ENCODE data around the gene HEY2.

HEY2 gene

DNA sequence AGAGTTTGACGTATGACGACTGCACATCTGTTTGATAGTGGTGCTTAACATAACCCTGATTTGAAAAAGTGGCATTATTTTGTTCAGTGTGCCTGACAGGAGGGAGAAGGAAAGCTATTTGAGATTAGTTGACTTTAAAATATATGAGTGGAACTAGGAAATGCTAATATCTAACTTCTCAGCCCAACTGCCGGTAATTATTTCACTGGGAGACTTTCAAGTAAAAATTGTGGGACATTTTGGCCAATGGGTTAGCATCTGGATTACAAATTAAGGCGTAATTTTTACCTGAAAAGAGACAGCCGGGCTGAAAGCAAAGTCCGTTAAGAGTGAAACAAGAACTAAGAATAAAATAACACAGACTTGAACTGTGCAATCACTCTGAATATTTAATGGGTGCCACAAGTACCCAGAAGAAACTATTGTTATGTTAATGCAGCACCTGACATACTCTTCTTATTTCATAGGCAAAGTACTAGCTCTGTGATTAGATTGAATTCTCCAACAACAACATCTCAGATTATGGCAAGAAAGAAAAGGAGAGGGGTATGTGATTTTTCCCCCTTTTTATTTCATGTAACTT lies 2.0 kb downstream of the HEY2 start:
- Histone ChIP-seq H3K4me2 (ENCODE audit: low read depth, low read length) (peak overlapping the region; percentile 86), H3K27me3 (replicated peaks; ENCODE audit: insufficient read depth, low read length) (no peaks in the 10 kb centered on the region), H3K9me2 (replicated peaks; ENCODE audit: insufficient read depth, low read length) (no peaks in the 10 kb centered on the region), H2AFZ (ENCODE audit: low read length) (peak overlapping the region; percentile 6; the same call in 1 of the 2 replicates), H3K27ac (ENCODE audit: low read length) (peak overlapping the region; percentile 50; the same call in 1 of the 2 replicates), H3K4me1 (ENCODE audit: low read length) (peaks cover 6% of the 10 kb centered on the region; the same call in 1 of the 2 replicates), H3F3A (ENCODE audit: insufficient read depth, low read length) (peaks cover 41% of the 10 kb centered on the region), H3K4me3 (ENCODE audit: low read length) (peak overlapping the region; percentile 90), H3K36me3 (replicated peaks; ENCODE audit: insufficient read depth, low read length) (no peaks in the 10 kb centered on the region), H3K9ac (ENCODE audit: low read length) (peak overlapping the region; percentile 78; the same call in 1 of the 2 replicates), H3K79me2 (ENCODE audit: low read length) (no peaks in the 10 kb centered on the region), H4K20me1 (ENCODE audit: insufficient read depth, low read length) (no peaks in the 10 kb centered on the region), H3K9me3 (replicated peaks; ENCODE audit: insufficient read depth, low read length) (no peaks in the 10 kb centered on the region)
- no peak for DNase-seq
- no peak for TF ChIP-seq CTCF (IDR thresholded peaks at IDR 0.05; ENCODE audit: low read length)
- no peak for TF ChIP-seq EZH2 (optimal IDR thresholded peaks at IDR 0.05; ENCODE audit: low read depth, low read length)
- TF ChIP-seq EZH2phosphoT487 (IDR thresholded peaks at IDR 0.05; ENCODE audit: low read length) = no peak

DNA sequence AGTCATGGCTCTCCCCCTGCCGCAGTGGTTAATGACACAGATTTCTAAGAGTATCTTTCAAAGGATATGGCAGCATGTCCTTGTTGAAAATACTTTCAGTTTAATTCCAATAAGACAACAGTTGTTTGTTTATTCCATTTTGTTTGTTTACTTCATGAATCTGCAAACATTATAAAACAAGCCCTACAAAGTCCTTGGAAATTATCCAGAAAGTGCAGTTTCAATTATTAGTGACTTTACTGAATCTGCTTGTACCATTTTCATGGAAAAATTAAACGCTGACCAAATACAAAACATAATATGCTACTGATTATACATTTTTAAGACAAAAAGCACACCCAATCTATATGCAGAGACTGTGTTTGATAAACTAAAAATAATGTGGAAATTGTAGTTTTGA lies 3.3 kb downstream of the HEY2 start:
- Histone ChIP-seq H3K36me3 (replicated peaks; ENCODE audit: insufficient read depth, low read length) (no peaks in the 10 kb centered on the region), H2AFZ (ENCODE audit: low read length) (no peak overlapping the region), H3K4me2 (ENCODE audit: low read depth, low read length) (no peak overlapping the region), H4K20me1 (ENCODE audit: insufficient read depth, low read length) (no peaks in the 10 kb centered on the region), H3K9me3 (replicated peaks; ENCODE audit: insufficient read depth, low read length) (no peaks in the 10 kb centered on the region), H3K4me1 (ENCODE audit: low read length) (peaks cover 6% of the 10 kb centered on the region; the same call in 1 of the 2 replicates), H3K4me3 (ENCODE audit: low read length) (no peak overlapping the region), H3K79me2 (ENCODE audit: low read length) (no peaks in the 10 kb centered on the region), H3K27ac (ENCODE audit: low read length) (no peak overlapping the region), H3F3A (ENCODE audit: insufficient read depth, low read length) (peaks cover 27% of the 10 kb centered on the region), H3K9ac (ENCODE audit: low read length) (no peak overlapping the region), H3K9me2 (replicated peaks; ENCODE audit: insufficient read depth, low read length) (no peaks in the 10 kb centered on the region), H3K27me3 (replicated peaks; ENCODE audit: insufficient read depth, low read length) (no peaks in the 10 kb centered on the region)
- no peak for DNase-seq
- TF ChIP-seq EZH2phosphoT487 (IDR thresholded peaks at IDR 0.05; ENCODE audit: low read length) (no peak), CTCF (IDR thresholded peaks at IDR 0.05; ENCODE audit: low read length) (no peak), EZH2 (optimal IDR thresholded peaks at IDR 0.05; ENCODE audit: low read depth, low read length) (no peak)

GRCh38 chr6:125753218-125753936 lies 3.9 kb downstream of the HEY2 start:
- Histone ChIP-seq H3K36me3 (replicated peaks; ENCODE audit: insufficient read depth, low read length) (no peaks in the 10 kb centered on the region), H3K27me3 (replicated peaks; ENCODE audit: insufficient read depth, low read length) (no peaks in the 10 kb centered on the region), H3K79me2 (ENCODE audit: low read length) (no peaks in the 10 kb centered on the region), H3K4me1 (ENCODE audit: low read length) (peaks cover 6% of the 10 kb centered on the region; the same call in 1 of the 2 replicates), H3F3A (ENCODE audit: insufficient read depth, low read length) (peaks cover 21% of the 10 kb centered on the region), H3K4me3 (ENCODE audit: low read length) (no peak overlapping the region), H3K9ac (ENCODE audit: low read length) (no peak overlapping the region), H3K4me2 (ENCODE audit: low read depth, low read length) (no peak overlapping the region), H3K9me3 (replicated peaks; ENCODE audit: insufficient read depth, low read length) (no peaks in the 10 kb centered on the region), H4K20me1 (ENCODE audit: insufficient read depth, low read length) (no peaks in the 10 kb centered on the region), H3K27ac (ENCODE audit: low read length) (no peak overlapping the region), H3K9me2 (replicated peaks; ENCODE audit: insufficient read depth, low read length) (no peaks in the 10 kb centered on the region), H2AFZ (ENCODE audit: low read length) (no peak overlapping the region)
- no peak for TF ChIP-seq EZH2 (optimal IDR thresholded peaks at IDR 0.05; ENCODE audit: low read depth, low read length)
- TF ChIP-seq EZH2phosphoT487 (IDR thresholded peaks at IDR 0.05; ENCODE audit: low read length) = no peak
- TF ChIP-seq CTCF (IDR thresholded peaks at IDR 0.05; ENCODE audit: low read length) = peak; percentile 53
- peak; percentile 43 for DNase-seq
